Effector memory CD4-positive, alpha-beta T cell (primary cell): ENCODE data around the gene SH3RF1.

ENCODE experiments used
- DNase-seq, 3 donors: peaks; one replicate each; pipeline ENCODE4 v3.0.0-alpha.2; 2020
- H3K27ac ChIP-seq: 2 replicates; pipeline ENCODE4 v1.7.0; 2013; ENCODE audit warnings: mild to moderate bottlenecking, low read length, moderate library complexity; ENCODE audit not compliant: insufficient read depth, poor library complexity, severe bottlenecking
- H3K27me3 ChIP-seq: replicated peaks from 2 replicates; pipeline ENCODE4 v1.7.0; 2013; ENCODE audit warnings: mild to moderate bottlenecking, low read length; ENCODE audit not compliant: insufficient read depth, control insufficient read depth, poor library complexity, severe bottlenecking
- H3K36me3 ChIP-seq: 2 replicates; pipeline ENCODE4 v1.7.0; 2013; ENCODE audit warnings: mild to moderate bottlenecking, low read length, moderate library complexity; ENCODE audit not compliant: control insufficient read depth, insufficient read depth
- H3K4me1 ChIP-seq: 2 replicates; pipeline ENCODE4 v1.7.0; 2013; ENCODE audit warnings: low read length, mild to moderate bottlenecking; ENCODE audit not compliant: control insufficient read depth, insufficient read depth, poor library complexity, severe bottlenecking
- H3K4me3 ChIP-seq: 2 replicates; pipeline ENCODE4 v1.7.0; 2013; ENCODE audit warnings: low read length, low read depth, mild to moderate bottlenecking; ENCODE audit not compliant: insufficient read depth, poor library complexity, severe bottlenecking
- H3K9me3 ChIP-seq: 2 replicates; pipeline ENCODE4 v1.7.0; 2013; ENCODE audit warnings: mild to moderate bottlenecking, low read length, moderate library complexity; ENCODE audit not compliant: control insufficient read depth

Gene SH3RF1

DNA sequence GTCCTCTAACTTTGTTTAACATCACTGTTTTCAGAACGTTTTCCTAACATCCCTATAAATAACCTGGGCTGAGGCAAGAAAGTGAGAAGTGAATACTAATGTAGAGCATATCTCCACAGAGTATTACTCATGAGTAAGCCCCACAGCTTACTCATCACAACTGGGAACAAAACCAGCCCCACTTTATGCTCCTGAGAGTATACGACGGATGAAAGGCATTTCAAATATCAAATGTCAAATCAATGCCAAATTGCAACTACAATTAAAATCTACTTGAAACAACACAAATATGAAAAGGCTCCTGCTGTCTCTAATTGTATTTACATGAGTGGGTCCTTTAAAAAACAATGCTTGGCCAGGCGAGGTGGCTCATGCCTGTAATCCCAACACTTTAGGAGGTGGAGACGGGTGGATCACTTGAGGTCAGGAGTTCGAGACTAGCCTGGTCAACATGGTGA, 41.2 kb downstream of the SH3RF1 start:
- Histone ChIP-seq H3K36me3 (no peaks in the 10 kb centered on the region), H3K4me1 (no peaks in the 10 kb centered on the region), H3K9me3 (no peaks in the 10 kb centered on the region), H3K4me3 (no peak overlapping the region), H3K27ac (no peak overlapping the region), H3K27me3 (no peaks in the 10 kb centered on the region)
- DNase-seq: no peak

DNA sequence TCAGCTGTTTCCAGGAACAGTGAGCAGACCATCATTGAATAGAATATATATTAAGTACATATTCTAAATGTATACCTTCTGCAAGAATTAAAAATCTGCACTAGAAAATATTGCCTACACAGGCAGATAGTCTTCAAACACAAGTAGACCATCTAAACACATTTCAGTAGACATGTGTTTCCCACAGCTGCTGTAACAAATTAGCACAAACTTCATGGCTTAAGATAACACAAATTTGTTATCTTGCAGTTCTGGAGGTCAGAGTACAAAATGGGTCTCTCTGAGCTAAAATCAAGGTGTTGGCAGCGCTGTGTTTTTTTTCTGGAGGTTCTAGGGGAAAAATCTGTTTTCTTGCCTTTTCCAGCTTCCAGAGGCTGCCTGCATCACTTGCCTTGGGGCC, 42.7 kb downstream of the SH3RF1 start:
- no peak overlapping the region for H3K4me3 ChIP-seq
- no peaks in the 10 kb centered on the region for H3K4me1 ChIP-seq
- H3K27ac ChIP-seq: no peak overlapping the region
- H3K27me3 ChIP-seq: no peaks in the 10 kb centered on the region
- no peak for DNase-seq
- no peaks in the 10 kb centered on the region for H3K36me3 ChIP-seq
- no peaks in the 10 kb centered on the region for H3K9me3 ChIP-seq

DNA sequence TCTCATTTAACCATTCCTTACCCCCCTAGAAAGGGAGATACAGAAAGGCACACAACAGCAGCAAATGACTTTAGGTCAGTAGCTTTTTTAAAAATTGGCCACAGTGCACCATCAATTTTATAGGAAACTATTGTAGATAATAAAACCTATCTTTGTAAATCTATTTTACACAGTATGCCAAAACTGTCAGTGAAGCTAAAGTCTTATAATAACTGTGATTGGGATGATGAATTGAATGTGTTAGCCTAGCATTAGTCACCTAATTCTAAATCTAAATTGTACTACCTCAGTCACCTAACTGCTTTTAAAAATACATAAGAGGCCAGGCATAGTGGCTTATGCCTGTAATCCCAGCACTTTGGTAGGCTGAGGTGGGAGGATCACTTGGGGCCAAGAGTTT, 44.2 kb downstream of the SH3RF1 start:
- no peaks in the 10 kb centered on the region for H3K36me3 ChIP-seq
- no peaks in the 10 kb centered on the region for H3K4me1 ChIP-seq
- no peak overlapping the region for H3K27ac ChIP-seq

DNA sequence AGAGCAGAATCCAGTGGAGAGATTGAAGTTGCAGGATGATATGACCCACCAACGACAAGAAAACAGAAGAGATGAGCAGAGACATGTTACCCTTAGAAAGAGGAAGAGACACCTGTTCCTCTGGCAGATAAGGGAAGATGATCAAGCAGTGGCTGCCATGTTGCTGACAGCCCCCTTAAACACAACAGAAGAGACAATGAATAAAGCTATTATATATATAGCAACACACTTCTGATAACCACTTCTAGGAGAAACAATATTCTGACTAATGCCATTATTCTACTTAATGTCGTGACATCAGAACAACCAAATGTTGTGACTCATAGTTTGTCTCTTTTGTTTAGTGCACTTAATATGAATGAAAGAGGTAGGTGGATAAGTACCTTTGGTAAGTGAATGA, 44.9 kb downstream of the SH3RF1 start:
- no peak overlapping the region for H3K27ac ChIP-seq
- no peaks in the 10 kb centered on the region for H3K27me3 ChIP-seq
- no peak overlapping the region for H3K4me3 ChIP-seq
- no peaks in the 10 kb centered on the region for H3K9me3 ChIP-seq
- H3K4me1 ChIP-seq: no peaks in the 10 kb centered on the region
- DNase-seq: no peak
- H3K36me3 ChIP-seq: no peaks in the 10 kb centered on the region

More for the DNA sequence above, 44.2 kb downstream of the SH3RF1 start:
- no peaks in the 10 kb centered on the region for H3K9me3 ChIP-seq
- DNase-seq: no peak
- H3K27me3 ChIP-seq: no peaks in the 10 kb centered on the region
- H3K4me3 ChIP-seq: no peak overlapping the region

DNA sequence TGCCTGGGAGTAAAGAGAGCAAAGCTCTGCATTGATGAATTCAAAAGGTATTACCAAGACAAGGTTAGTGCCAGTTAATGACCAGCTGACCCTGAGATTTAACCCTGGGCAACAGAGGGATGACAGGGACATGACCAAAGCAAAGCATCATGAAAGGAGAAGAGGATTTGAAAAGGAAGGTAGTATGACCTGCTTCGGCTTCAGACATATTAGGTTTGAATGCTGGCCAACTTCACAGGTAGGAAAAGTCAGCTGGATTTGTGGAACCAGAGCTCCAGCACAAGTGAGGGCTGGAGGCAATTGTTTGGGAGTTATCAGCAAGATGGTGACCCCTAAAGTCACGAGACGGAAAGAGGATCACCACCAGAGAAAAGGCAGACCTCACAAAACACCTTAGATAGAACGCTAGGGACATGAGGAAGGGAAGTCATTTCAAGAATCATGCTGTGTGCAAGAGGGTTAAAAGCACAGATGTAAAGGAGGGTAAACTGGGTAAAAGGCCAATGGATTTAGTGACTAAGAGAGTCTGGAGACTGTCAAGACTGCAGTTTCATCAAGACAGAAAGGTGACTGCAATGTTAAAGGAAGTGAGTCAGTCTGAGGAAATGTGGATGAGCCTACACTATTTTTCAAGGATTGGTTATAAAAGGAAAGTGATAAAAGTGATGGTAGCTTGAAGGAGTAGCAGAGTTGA, 45.6 kb downstream of the SH3RF1 start:
- no peak overlapping the region for H3K4me3 ChIP-seq
- H3K9me3 ChIP-seq: no peaks in the 10 kb centered on the region
- DNase-seq: no peak
- H3K27me3 ChIP-seq: no peaks in the 10 kb centered on the region
- no peaks in the 10 kb centered on the region for H3K4me1 ChIP-seq
- H3K36me3 ChIP-seq: no peaks in the 10 kb centered on the region
- no peak overlapping the region for H3K27ac ChIP-seq

DNA sequence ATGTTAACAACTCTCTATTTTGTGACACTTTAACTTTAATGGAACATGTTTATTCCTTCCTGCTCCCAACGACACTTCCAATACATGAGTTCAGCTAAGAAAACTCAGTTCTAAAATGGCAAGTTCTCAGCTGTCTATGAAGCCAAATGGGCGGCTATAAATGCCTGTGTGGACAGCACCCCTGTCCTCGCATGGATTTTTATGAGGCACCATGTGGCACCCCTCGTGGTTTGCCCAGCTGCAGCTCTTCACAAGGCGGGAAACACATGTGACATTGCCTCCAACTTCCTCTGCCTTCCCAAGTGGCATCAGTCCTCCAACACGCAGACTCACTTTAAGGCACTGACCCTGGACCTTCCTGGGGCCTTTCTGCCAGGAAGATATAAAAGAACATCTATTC, 48.0 kb downstream of the SH3RF1 start:
- Histone ChIP-seq H3K4me1 (no peaks in the 10 kb centered on the region), H3K9me3 (no peaks in the 10 kb centered on the region), H3K4me3 (no peak overlapping the region), H3K36me3 (no peaks in the 10 kb centered on the region), H3K27me3 (no peaks in the 10 kb centered on the region), H3K27ac (no peak overlapping the region)
- no peak for DNase-seq

DNA sequence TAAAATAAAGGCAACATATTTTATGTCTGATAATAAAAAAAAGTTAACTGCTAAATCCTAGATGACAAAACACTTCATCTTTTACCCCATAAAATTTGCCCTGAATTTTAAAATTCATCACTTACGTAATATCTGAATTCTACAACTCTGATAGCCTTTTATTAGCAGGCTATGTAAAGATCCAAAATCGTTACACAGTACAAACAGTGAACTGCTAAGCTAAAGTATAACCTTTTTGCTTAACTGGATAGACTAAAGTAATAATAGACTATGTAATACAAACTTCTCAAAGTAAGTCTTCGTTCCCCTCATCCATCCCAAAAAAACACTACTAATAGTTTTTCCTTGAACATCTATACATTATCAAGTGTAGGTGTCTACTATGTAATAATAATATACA, 49.1 kb downstream of the SH3RF1 start:
- Histone ChIP-seq H3K27ac (no peak overlapping the region), H3K9me3 (no peaks in the 10 kb centered on the region), H3K27me3 (peaks cover 3% of the 10 kb centered on the region), H3K36me3 (no peaks in the 10 kb centered on the region), H3K4me3 (no peak overlapping the region), H3K4me1 (no peaks in the 10 kb centered on the region)
- no peak for DNase-seq

DNA sequence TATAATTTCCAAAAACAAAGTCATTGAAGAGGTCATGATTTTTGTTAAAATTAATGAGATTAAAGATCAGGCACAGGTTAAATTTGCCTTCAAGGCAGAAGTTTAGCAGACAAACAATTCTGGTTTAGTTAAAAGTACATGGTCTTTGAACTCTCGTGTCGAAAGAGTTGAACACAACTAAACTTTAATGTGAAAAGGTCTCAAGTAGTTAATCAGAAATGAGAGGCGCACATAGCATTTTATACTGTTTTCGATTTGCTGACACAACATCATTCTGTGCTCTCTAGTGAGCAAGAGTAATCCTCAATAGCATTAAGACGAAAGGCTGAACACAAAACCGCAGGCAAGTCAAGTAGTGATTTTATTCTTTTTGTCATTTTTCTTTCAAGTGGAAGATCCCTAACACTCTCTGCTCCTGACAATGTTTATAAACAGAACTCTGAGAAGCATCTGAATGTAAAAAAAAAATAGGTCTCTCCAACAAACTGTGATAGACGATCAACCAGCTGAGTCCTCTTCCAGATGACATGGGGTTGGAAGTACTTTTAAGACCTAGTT, 49.8 kb downstream of the SH3RF1 start:
- Histone ChIP-seq H3K27me3 (peaks cover 3% of the 10 kb centered on the region), H3K9me3 (no peaks in the 10 kb centered on the region), H3K27ac (no peak overlapping the region), H3K4me1 (no peaks in the 10 kb centered on the region), H3K36me3 (no peaks in the 10 kb centered on the region), H3K4me3 (no peak overlapping the region)
- no peak for DNase-seq

DNA sequence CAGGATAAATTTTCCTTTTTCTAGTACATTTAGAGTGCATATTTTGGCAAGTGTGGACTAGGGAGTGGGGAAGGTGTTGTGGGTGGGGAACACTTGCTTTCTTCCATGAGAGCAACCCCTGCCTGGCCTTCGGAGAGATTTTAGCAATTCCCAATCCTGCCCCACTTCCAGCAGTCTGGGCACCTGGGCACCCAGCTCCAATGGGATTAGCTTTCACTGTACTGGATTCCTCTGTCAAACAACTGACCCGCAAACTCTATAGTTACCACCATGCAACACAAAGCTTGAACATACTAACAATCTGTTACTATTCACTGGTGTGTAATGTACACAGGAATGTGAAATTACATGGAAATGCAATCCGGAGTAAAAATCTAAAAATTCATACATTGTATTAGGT, 50.3 kb downstream of the SH3RF1 start:
- no peak for DNase-seq
- H3K4me3 ChIP-seq: no peak overlapping the region
- no peaks in the 10 kb centered on the region for H3K4me1 ChIP-seq
- H3K9me3 ChIP-seq: no peaks in the 10 kb centered on the region
- peaks cover 3% of the 10 kb centered on the region for H3K27me3 ChIP-seq
- no peaks in the 10 kb centered on the region for H3K36me3 ChIP-seq
- H3K27ac ChIP-seq: no peak overlapping the region

DNA sequence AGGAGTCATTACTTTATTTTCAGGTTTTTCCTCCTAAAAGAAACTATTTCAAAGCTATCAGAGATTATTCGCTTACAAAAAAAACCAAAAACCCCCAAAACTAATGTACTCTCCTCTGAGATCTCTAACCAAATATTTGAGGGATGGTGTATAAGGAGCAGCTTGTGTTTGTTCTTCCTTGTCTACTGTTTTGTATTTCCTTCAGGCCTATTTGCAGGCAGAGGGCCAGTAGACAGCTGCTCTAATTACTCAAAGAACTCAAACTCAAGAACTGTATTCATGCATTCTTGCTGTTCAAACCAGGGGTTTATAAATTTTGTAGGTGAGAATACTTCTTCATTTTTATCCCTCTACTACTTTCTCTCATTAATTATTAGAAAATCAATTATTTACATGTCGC, 51.3 kb downstream of the SH3RF1 start:
- Histone ChIP-seq H3K27ac (no peak overlapping the region), H3K4me3 (no peak overlapping the region), H3K36me3 (no peaks in the 10 kb centered on the region), H3K9me3 (no peaks in the 10 kb centered on the region), H3K4me1 (no peaks in the 10 kb centered on the region), H3K27me3 (peaks cover 3% of the 10 kb centered on the region)
- no peak for DNase-seq
